ENCODE results near the gene FMNL1. TPM values are rescaled to one million over a fixed set of nuclear protein-coding genes. Genes with fewer than 3 reads are reported as not detected.
A peak's percentile ranks its signal among the peaks of the same experiment; 100 is the strongest.

The FMNL1 gene, protein sequence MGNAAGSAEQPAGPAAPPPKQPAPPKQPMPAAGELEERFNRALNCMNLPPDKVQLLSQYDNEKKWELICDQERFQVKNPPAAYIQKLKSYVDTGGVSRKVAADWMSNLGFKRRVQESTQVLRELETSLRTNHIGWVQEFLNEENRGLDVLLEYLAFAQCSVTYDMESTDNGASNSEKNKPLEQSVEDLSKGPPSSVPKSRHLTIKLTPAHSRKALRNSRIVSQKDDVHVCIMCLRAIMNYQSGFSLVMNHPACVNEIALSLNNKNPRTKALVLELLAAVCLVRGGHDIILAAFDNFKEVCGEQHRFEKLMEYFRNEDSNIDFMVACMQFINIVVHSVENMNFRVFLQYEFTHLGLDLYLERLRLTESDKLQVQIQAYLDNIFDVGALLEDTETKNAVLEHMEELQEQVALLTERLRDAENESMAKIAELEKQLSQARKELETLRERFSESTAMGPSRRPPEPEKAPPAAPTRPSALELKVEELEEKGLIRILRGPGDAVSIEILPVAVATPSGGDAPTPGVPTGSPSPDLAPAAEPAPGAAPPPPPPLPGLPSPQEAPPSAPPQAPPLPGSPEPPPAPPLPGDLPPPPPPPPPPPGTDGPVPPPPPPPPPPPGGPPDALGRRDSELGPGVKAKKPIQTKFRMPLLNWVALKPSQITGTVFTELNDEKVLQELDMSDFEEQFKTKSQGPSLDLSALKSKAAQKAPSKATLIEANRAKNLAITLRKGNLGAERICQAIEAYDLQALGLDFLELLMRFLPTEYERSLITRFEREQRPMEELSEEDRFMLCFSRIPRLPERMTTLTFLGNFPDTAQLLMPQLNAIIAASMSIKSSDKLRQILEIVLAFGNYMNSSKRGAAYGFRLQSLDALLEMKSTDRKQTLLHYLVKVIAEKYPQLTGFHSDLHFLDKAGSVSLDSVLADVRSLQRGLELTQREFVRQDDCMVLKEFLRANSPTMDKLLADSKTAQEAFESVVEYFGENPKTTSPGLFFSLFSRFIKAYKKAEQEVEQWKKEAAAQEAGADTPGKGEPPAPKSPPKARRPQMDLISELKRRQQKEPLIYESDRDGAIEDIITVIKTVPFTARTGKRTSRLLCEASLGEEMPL
- 1.2 TPM for total RNA-seq
- polyA plus RNA-seq (ENCODE audit: insufficient read depth in 1 of 8, insufficient read length in 8 of 8, low replicate concordance in 1 of 8), result 1 to 10 TPM; 4.6 to 7.6 (median 5.5) TPM
- long read RNA-seq, donor 1, result 0 reads
- long read RNA-seq, donor 2, result 0 reads
- long read RNA-seq, donor 3, result 0 reads
- long read RNA-seq, donor 4, result 0 reads
- long read RNA-seq, donor 5, result 0 reads
- long read RNA-seq, donor 6, partial matches to known transcripts, result 0 of 1 reads
- long read RNA-seq, donor 6, other reads (novel, unspliced or antisense), result 0 of 1 reads
- long read RNA-seq, donor 7, result 0 reads
- long read RNA-seq, donor 8, result 0 reads
- long read RNA-seq, donor 9, result 0 reads
- long read RNA-seq, donor 10, result 0 reads
- long read RNA-seq, donor 11, result 0 reads

DNA sequence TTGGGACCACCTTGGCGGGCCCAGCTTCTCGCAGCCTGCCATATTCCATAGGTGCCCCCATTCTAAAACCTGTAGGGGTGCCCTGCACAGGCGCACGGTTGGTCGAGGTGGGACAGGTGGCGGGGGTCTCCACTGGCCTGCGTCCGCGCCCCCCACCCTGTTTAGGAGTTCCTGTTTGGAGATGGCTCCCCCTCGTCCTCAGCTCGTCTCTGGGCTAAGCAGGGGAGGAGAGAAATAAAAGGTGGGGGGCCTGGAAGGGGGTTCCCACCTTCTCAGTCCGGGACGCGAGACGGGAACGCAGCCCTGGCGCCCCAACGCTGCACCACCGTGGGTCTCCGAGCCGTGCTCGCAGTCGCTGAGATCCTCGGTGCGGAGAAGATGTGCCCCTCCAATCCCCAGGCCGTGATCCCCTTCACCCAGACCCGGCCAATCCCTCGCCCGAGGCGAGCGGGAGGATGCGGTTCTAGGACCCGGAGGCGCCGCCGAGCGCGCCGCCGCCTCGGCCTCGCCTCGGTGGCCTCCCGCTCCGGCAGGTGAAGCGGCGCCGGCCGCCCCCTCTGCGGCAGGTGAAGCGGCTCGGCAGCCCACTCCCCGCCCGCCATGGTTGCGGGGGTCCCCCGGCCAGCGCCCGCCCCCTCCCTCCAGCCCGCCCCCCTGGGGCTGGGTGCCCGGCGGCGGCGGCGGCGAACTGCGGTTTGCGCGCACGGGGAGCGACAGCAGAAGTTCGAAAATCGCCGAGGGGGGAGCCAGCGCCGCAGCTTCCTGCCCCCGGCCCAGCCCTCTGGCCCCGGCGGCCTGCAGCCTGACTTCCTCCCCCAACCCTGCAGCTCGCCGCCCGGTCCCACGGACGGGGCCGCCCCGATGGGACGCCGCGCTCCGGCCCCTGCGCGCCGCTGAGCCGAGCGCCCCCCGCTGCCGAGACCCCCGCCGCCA is at the start of gene FMNL1:
TSS of gene FMNL1 (plus strand) at position 805 of the 933 bp plus-strand sequence. CDS start 240 bp downstream, outside the sequence.
- Histone ChIP-seq H3K4me3 (ENCODE audit: low read length) (peak within 1 kb of the TSS; percentile 47), H3K9me3 (replicated peaks; ENCODE audit: control insufficient read depth, low read depth, low read length) (no peaks in the 10 kb centered on the region), H3K27ac (ENCODE audit: low read length) (no peak within 1 kb of the TSS), H3K27me3 (ENCODE audit: control insufficient read depth, insufficient read depth, low read length) (peaks cover 37% of the 10 kb centered on the region), H3K4me1 (ENCODE audit: control insufficient read depth, insufficient read depth, low read length) (peaks cover 46% of the 10 kb centered on the region), H3K36me3 (ENCODE audit: control insufficient read depth, insufficient read depth, low read length) (no peaks in the 10 kb centered on the region)
- peak; percentile 48 for DNase-seq
- WGBS (ENCODE audit: insufficient coverage), result 2% methylated on average over 98 of the region's 98 CpGs

DNA sequence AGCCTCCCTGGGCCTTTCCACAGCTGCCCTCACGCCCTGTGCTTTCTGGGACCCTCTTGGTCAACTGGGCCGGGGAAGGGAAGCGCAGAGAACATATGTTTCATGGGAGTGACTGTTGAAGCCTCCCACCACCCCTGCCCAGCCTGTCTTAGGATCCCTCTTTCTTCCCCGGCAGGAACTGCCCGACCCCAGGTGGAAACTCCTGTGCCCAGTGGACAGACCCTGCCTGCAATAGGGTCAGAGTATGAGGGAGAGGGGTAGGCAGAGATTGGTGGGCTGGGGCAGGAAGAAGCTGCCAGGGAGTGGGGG is 49.5 kb upstream of the FMNL1 start:
- H3K4me1 ChIP-seq (ENCODE audit: control insufficient read depth, insufficient read depth, low read length), result peaks cover 47% of the 10 kb centered on the region
- H3K9me3 ChIP-seq (replicated peaks; ENCODE audit: control insufficient read depth, low read depth, low read length), result no peaks in the 10 kb centered on the region
- peak overlapping the region; percentile 94 for H3K27ac ChIP-seq (ENCODE audit: low read length)
- DNase-seq, result no peak
- WGBS (ENCODE audit: insufficient coverage), result no CpG with 5 or more reads among the region's 5 CpGs
- no peaks in the 10 kb centered on the region for H3K27me3 ChIP-seq (ENCODE audit: control insufficient read depth, insufficient read depth, low read length)
- peak overlapping the region; percentile 25 for H3K4me3 ChIP-seq (ENCODE audit: low read length)
- peaks cover 12% of the 10 kb centered on the region for H3K36me3 ChIP-seq (ENCODE audit: control insufficient read depth, insufficient read depth, low read length)

DNA sequence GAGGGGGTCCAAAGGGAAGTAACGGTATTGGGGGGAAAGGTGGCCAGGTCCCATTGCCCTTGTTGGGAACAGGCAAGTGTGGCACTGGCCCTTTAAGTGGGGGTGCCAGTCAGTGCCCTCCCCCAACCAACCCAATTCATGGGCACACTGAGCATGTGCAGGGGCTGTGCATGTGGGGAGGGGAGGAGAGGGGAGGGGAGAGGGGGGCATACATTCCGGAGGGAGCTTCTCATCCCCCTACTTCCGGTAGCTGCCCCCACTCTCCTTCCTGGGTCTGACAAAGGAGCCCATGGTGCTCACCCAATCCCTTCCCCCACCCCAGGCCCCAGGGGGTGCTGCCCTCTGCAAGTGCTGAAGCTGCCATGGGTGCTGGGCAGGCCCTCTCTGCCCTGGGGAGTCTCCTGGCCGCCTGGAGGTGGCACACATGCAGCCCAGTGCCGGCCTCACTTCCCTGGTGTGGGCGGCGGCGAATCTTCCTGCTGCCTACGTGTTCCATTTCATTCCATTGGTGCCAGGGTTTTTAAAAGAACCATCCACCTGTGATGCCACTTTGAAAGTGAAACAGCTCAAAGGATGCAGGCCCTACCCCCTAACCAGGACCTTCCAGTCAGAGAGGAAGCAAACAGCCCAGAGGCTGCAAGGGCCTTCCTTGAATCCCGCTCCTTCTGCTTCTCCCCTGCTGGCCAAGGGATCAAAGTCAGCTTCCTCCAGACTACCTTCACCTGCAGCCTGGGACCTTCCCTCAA is 49.0 kb upstream of the FMNL1 start:
- 29% methylated on average over 8 of the region's 10 CpGs for WGBS (ENCODE audit: insufficient coverage)
- Histone ChIP-seq H3K9me3 (replicated peaks; ENCODE audit: control insufficient read depth, low read depth, low read length) (no peaks in the 10 kb centered on the region), H3K27me3 (ENCODE audit: control insufficient read depth, insufficient read depth, low read length) (no peaks in the 10 kb centered on the region), H3K4me1 (ENCODE audit: control insufficient read depth, insufficient read depth, low read length) (peaks cover 47% of the 10 kb centered on the region), H3K36me3 (ENCODE audit: control insufficient read depth, insufficient read depth, low read length) (peaks cover 12% of the 10 kb centered on the region), H3K27ac (ENCODE audit: low read length) (peak overlapping the region; percentile 94), H3K4me3 (ENCODE audit: low read length) (peak overlapping the region; percentile 41)
- peak; percentile 91 for DNase-seq

DNA sequence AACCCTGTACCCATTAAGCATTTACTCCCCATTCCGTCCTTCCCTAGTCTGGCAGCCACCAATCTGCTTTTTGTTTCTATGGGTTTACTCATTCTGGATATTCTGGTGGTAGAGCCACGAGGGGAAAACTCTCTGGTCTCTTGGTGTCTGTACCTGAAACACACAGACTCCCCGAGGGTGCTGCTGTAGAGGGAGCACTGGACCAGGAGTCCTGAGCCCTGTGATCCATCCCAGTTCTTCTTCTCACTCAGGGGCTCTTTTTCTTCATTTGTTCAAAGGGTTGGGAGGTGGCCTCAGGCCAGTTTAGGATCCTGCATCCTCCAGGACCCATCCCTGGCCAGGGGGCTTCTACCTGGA is 45.9 kb upstream of the FMNL1 start:
- no peaks in the 10 kb centered on the region for H3K9me3 ChIP-seq (replicated peaks; ENCODE audit: control insufficient read depth, low read depth, low read length)
- H3K27ac ChIP-seq (ENCODE audit: low read length), result no peak overlapping the region
- WGBS (ENCODE audit: insufficient coverage), result no CpG with 5 or more reads among the region's 3 CpGs
- H3K4me3 ChIP-seq (ENCODE audit: low read length), result no peak overlapping the region
- DNase-seq, result no peak
- H3K27me3 ChIP-seq (ENCODE audit: control insufficient read depth, insufficient read depth, low read length), result no peaks in the 10 kb centered on the region
- H3K36me3 ChIP-seq (ENCODE audit: control insufficient read depth, insufficient read depth, low read length), result no peaks in the 10 kb centered on the region
- peaks cover 30% of the 10 kb centered on the region for H3K4me1 ChIP-seq (ENCODE audit: control insufficient read depth, insufficient read depth, low read length)

DNA sequence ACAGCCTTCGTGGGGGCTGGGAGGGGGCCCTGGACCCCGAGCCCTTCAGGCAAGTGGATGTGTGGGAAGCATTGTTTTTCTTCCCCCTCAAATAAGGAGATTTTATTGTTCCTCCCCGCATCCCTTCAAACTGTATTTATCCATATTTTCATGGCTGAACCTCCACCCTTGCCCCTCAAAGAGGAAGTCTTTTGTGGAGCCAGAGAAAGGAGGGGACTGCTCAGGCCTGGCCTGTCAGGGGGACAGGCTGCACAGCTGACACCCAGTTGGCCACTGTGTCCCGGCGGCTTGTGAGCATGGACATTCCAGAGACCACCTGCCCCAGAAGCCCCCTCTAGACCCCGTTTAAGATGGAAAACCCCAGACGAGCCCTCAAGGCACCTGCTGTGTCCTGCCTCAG is 44.1 kb upstream of the FMNL1 start:
- Histone ChIP-seq H3K27ac (ENCODE audit: low read length) (no peak overlapping the region), H3K4me1 (ENCODE audit: control insufficient read depth, insufficient read depth, low read length) (peaks cover 11% of the 10 kb centered on the region), H3K4me3 (ENCODE audit: low read length) (no peak overlapping the region), H3K36me3 (ENCODE audit: control insufficient read depth, insufficient read depth, low read length) (no peaks in the 10 kb centered on the region), H3K27me3 (ENCODE audit: control insufficient read depth, insufficient read depth, low read length) (no peaks in the 10 kb centered on the region), H3K9me3 (replicated peaks; ENCODE audit: control insufficient read depth, low read depth, low read length) (no peaks in the 10 kb centered on the region)
- WGBS (ENCODE audit: insufficient coverage), result no CpG with 5 or more reads among the region's 7 CpGs
- no peak for DNase-seq

DNA sequence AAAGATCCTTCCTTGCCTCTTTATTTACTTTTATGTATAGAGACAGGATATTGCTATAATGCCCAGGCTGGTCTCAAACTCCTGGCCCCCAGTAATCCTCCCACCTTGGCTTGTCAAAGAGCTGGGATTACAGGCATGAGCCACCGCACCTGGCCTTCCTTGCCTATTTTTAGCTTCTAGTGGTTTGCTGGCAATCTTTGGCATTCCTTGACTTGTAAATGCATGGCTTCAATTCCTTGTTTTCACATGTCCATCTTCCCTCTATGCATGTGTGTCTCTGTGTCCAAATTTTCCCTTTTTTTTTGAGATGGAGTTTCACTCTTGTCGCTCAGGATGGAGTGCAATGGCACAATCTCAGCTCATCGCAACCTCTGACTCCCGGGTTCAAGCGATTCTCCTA is 37.5 kb upstream of the FMNL1 start:
- H3K36me3 ChIP-seq (ENCODE audit: control insufficient read depth, insufficient read depth, low read length), result no peaks in the 10 kb centered on the region
- H3K27ac ChIP-seq (ENCODE audit: low read length), result no peak overlapping the region
- H3K4me1 ChIP-seq (ENCODE audit: control insufficient read depth, insufficient read depth, low read length), result no peaks in the 10 kb centered on the region
- no peak for DNase-seq
- 88% methylated on average over 2 of the region's 5 CpGs for WGBS (ENCODE audit: insufficient coverage)
- H3K27me3 ChIP-seq (ENCODE audit: control insufficient read depth, insufficient read depth, low read length), result no peaks in the 10 kb centered on the region
- H3K4me3 ChIP-seq (ENCODE audit: low read length), result no peak overlapping the region
- H3K9me3 ChIP-seq (replicated peaks; ENCODE audit: control insufficient read depth, low read depth, low read length), result no peaks in the 10 kb centered on the region

DNA sequence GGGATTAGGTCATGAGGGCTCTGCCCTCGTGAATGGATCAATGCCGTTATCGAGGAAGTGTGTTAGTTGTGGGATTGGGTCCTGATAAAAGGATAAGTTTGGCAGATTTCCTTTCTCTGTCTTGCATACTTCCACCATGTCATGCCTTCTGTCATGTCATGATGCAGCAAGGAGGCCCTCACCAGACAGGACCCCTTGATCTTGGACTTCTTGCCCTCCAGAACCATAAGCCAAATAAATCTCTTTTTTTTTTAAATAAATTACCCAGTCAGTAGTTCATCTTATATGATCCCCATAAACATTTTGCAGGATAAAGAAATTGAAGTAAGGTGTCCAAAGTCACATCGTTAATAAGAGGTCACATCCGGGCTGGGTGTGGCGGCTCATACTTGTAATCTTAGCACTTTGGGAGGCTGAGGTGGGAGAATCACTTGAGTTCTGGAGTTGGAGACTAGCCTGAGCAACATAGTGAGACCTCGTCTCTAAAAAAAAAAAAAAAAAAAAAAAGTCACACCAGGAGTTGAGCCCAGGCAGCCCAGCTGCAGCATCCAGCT is 34.8 kb upstream of the FMNL1 start:
- no peak for DNase-seq
- H3K36me3 ChIP-seq (ENCODE audit: control insufficient read depth, insufficient read depth, low read length), result no peaks in the 10 kb centered on the region

DNA sequence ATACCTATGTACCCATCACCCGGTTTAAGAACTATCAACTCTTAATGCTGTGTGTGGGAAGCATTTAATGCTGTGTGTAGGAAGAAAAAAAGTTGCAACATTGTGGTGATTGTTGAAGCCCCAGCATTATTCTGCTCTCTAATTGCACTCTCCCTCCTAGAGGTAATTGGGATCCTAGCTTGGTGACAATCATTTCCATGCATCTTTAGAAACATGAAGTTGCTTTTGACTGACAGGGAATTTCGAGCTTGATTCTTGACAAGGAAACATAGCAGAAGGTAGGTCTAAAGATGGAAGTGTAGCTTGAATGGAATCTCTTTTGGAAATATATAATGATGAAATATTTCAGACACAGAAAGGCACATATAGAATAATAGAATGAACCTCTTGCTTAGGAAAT is 32.7 kb upstream of the FMNL1 start:
- Histone ChIP-seq H3K9me3 (replicated peaks; ENCODE audit: control insufficient read depth, low read depth, low read length) (no peaks in the 10 kb centered on the region), H3K4me1 (ENCODE audit: control insufficient read depth, insufficient read depth, low read length) (no peaks in the 10 kb centered on the region), H3K27ac (ENCODE audit: low read length) (no peak overlapping the region), H3K27me3 (ENCODE audit: control insufficient read depth, insufficient read depth, low read length) (no peaks in the 10 kb centered on the region), H3K36me3 (ENCODE audit: control insufficient read depth, insufficient read depth, low read length) (no peaks in the 10 kb centered on the region), H3K4me3 (ENCODE audit: low read length) (no peak overlapping the region)
- WGBS (ENCODE audit: insufficient coverage), result no CpG with 5 or more reads among the region's 2 CpGs
- DNase-seq, result no peak

More for the DNA sequence above, 34.8 kb upstream of the FMNL1 start:
- Histone ChIP-seq H3K9me3 (replicated peaks; ENCODE audit: control insufficient read depth, low read depth, low read length) (no peaks in the 10 kb centered on the region), H3K4me1 (ENCODE audit: control insufficient read depth, insufficient read depth, low read length) (no peaks in the 10 kb centered on the region), H3K27ac (ENCODE audit: low read length) (no peak overlapping the region), H3K4me3 (ENCODE audit: low read length) (no peak overlapping the region), H3K27me3 (ENCODE audit: control insufficient read depth, insufficient read depth, low read length) (no peaks in the 10 kb centered on the region)
- WGBS (ENCODE audit: insufficient coverage), result 69% methylated on average over 5 of the region's 7 CpGs
